NT2/D1 (cell line): Measurements from ENCODE around the gene NFAM1.

Experiments used
- SUZ12 ChIP-seq: IDR thresholded peaks from 2 replicates; pipeline ENCODE4 v1.6.1; 2011; ENCODE audit not compliant: insufficient read length, insufficient read depth; ENCODE audit errors: extremely low read depth
- YY1 ChIP-seq: IDR thresholded peaks from 2 replicates; pipeline ENCODE4 v1.6.1; 2011; ENCODE audit not compliant: insufficient read length, insufficient read depth
- ZNF274 ChIP-seq: IDR thresholded peaks from 2 replicates; pipeline ENCODE4 v1.6.1; 2011; ENCODE audit warnings: mild to moderate bottlenecking, low read depth, low read length

GRCh38 chr22:42473484-42474193, 41.4 kb upstream of the NFAM1 start:
- TF ChIP-seq ZNF274 (no peak), YY1 (no peak), SUZ12 (no peak)
